ENCODE data around the gene PPTC7.

PPTC7 gene

DNA sequence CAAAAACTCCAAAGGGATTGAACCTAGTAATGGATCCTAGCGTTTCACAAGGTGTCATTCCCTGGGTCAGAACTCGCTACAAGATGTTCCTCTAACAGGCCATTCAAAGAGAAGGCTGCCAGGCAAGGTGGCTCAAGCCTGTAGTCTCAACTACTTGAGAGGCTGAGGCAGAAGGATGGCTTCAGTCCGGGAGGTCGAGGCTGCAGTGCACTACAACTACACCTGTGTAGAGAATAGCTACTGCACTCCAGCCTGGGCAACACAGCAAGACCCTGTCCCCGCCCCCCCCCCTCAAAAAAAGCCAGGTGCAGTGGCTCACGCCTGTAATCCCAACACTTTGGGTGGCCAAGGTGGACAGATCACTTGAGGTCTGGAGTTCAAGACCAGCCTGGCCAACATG lies 14.4 kb downstream of the PPTC7 start:
- Histone ChIP-seq H4K20me1 (ENCODE audit: control insufficient read depth, insufficient read depth, low read depth, low read length) (peaks cover 8% of the 10 kb centered on the region; the same call in 1 of the 2 replicates), H3K79me2 (ENCODE audit: control insufficient read depth, low read length) (peaks cover 88% of the 10 kb centered on the region), H3K36me3 (ENCODE audit: control insufficient read depth, low read length) (peaks cover 23% of the 10 kb centered on the region), H3K4me2 (ENCODE audit: low read length) (no peak overlapping the region), H3F3A (ENCODE audit: control insufficient read depth, insufficient read depth) (peaks cover 20% of the 10 kb centered on the region; the same call in 1 of the 2 replicates), H3K9me2 (replicated peaks; ENCODE audit: control insufficient read depth, low read length) (no peaks in the 10 kb centered on the region), H3K4me3 (ENCODE audit: low read length) (no peak overlapping the region), H3K9me3 (ENCODE audit: control insufficient read depth, insufficient read depth, low read length) (peaks cover 18% of the 10 kb centered on the region), H3K27me3 (ENCODE audit: control insufficient read depth, low read length) (no peaks in the 10 kb centered on the region), H3K27ac (ENCODE audit: low read depth, low read length) (no peak overlapping the region), H3K4me1 (ENCODE audit: control insufficient read depth, low read length) (peaks cover 40% of the 10 kb centered on the region)
- TF ChIP-seq, protein P1, sequence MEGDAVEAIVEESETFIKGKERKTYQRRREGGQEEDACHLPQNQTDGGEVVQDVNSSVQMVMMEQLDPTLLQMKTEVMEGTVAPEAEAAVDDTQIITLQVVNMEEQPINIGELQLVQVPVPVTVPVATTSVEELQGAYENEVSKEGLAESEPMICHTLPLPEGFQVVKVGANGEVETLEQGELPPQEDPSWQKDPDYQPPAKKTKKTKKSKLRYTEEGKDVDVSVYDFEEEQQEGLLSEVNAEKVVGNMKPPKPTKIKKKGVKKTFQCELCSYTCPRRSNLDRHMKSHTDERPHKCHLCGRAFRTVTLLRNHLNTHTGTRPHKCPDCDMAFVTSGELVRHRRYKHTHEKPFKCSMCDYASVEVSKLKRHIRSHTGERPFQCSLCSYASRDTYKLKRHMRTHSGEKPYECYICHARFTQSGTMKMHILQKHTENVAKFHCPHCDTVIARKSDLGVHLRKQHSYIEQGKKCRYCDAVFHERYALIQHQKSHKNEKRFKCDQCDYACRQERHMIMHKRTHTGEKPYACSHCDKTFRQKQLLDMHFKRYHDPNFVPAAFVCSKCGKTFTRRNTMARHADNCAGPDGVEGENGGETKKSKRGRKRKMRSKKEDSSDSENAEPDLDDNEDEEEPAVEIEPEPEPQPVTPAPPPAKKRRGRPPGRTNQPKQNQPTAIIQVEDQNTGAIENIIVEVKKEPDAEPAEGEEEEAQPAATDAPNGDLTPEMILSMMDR (IDR thresholded peaks at IDR 0.05; ENCODE audit: low read depth, low read length, poor library complexity, severe bottlenecking): no peak
- no peak for TF ChIP-seq EZH2phosphoT487 (IDR thresholded peaks at IDR 0.05; ENCODE audit: borderline replicate concordance, low read length)

DNA sequence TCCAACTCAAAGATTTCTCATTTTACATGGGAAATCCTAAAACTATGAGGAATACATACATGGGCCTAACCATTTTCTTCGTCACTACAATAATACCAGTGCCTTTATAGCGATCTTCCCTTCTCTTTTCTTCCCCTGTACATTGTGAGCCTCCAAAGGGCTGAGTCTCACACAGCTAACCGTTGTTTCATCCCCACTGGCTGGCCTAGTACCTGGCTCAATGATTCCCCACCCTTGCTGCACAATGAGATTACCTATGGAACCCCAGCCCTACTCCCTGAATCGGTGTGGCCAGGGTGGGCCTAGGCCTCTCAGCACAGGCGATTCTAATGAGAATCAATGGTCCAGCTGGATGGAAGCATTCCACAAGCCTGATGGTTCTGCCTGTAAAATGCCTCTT lies 16.1 kb downstream of the PPTC7 start:
- peaks cover 8% of the 10 kb centered on the region for H3K9me3 ChIP-seq (ENCODE audit: control insufficient read depth, insufficient read depth, low read length)
- H3K4me2 ChIP-seq (ENCODE audit: low read length): no peak overlapping the region
- no peak overlapping the region for H3K27ac ChIP-seq (ENCODE audit: low read depth, low read length)
- H4K20me1 ChIP-seq (ENCODE audit: control insufficient read depth, insufficient read depth, low read depth, low read length): peaks cover 8% of the 10 kb centered on the region; the same call in 1 of the 2 replicates
- peaks cover 11% of the 10 kb centered on the region for H3K36me3 ChIP-seq (ENCODE audit: control insufficient read depth, low read length)
- H3F3A ChIP-seq (ENCODE audit: control insufficient read depth, insufficient read depth): peaks cover 24% of the 10 kb centered on the region; the same call in 1 of the 2 replicates
- no peaks in the 10 kb centered on the region for H3K9me2 ChIP-seq (replicated peaks; ENCODE audit: control insufficient read depth, low read length)
- H3K4me1 ChIP-seq (ENCODE audit: control insufficient read depth, low read length): peaks cover 58% of the 10 kb centered on the region
- TF ChIP-seq EZH2phosphoT487 (IDR thresholded peaks at IDR 0.05; ENCODE audit: borderline replicate concordance, low read length): no peak
- TF ChIP-seq, protein P1 (IDR thresholded peaks at IDR 0.05; ENCODE audit: low read depth, low read length, poor library complexity, severe bottlenecking): no peak
- H3K79me2 ChIP-seq (ENCODE audit: control insufficient read depth, low read length): peaks cover 88% of the 10 kb centered on the region
- no peaks in the 10 kb centered on the region for H3K27me3 ChIP-seq (ENCODE audit: control insufficient read depth, low read length)
- H3K4me3 ChIP-seq (ENCODE audit: low read length): no peak overlapping the region; the same call in 1 of the 2 replicates

DNA sequence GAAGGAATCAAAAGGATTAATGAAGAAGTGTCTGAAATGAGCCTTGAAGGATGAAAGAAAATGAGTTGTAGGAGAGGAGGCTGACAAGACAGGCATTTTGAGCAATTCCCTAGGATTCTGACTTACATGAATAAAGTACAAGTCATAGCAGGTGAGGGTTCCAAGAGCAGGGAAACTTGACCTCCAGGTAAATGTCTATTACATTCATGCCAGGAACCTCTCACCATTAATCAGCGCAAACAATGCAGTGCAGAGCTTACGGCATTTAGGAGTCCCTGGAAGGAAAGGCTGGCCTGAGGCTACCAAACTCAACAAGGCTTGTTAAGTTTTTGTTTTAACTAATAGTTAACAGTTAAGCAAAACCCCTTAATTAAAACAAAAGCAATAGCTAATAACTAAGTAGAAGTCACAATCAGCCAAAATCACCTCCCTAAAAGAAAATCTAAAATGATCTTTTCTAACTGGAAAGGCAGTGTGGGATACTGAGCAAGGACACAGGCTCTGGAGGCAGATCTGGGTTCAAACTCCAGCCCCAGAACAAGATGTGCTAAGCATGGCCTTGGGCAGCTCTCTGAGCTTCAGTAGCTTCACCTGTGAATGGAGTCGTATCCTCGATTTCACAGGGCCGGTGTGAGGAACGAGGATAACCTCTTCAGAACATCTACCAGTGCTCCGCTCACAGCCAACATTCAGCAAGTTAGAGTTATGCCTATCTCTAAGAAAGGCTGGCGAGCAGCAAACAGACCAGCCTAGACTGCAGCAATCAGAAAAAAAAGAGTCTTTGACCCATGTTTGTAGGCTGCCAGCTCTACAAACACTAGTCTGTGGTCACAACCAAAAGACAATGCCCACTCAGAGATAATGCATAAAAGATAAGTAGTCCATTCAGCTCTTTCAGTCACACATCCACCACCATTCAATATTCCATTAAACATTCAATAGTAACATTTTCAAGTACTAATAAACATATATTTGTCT lies 16.9 kb downstream of the PPTC7 start:
- Histone ChIP-seq H3K36me3 (ENCODE audit: control insufficient read depth, low read length) (peaks cover 10% of the 10 kb centered on the region), H3F3A (ENCODE audit: control insufficient read depth, insufficient read depth) (peaks cover 24% of the 10 kb centered on the region; the same call in 1 of the 2 replicates), H3K79me2 (ENCODE audit: control insufficient read depth, low read length) (peaks cover 88% of the 10 kb centered on the region), H3K27ac (ENCODE audit: low read depth, low read length) (no peak overlapping the region), H4K20me1 (ENCODE audit: control insufficient read depth, insufficient read depth, low read depth, low read length) (peaks cover 13% of the 10 kb centered on the region; the same call in 1 of the 2 replicates), H3K4me1 (ENCODE audit: control insufficient read depth, low read length) (peaks cover 66% of the 10 kb centered on the region), H3K4me2 (ENCODE audit: low read length) (no peak overlapping the region), H3K27me3 (ENCODE audit: control insufficient read depth, low read length) (no peaks in the 10 kb centered on the region), H3K9me3 (ENCODE audit: control insufficient read depth, insufficient read depth, low read length) (no peaks in the 10 kb centered on the region), H3K4me3 (ENCODE audit: low read length) (no peak overlapping the region), H3K9me2 (replicated peaks; ENCODE audit: control insufficient read depth, low read length) (no peaks in the 10 kb centered on the region)
- TF ChIP-seq EZH2phosphoT487 (IDR thresholded peaks at IDR 0.05; ENCODE audit: borderline replicate concordance, low read length): no peak
- TF ChIP-seq, protein P1 (IDR thresholded peaks at IDR 0.05; ENCODE audit: low read depth, low read length, poor library complexity, severe bottlenecking): no peak

All from DOHH2 (cell line).